DMS153 treated with DMSO at 0.1 percent for 48 hours (cell line): ENCODE data around the gene EPHB2.

Source experiments
- DNase-seq: peaks from one replicate; lab custom pipeline; 2025; ENCODE audit not compliant: unreplicated experiment; lab: John Stamatoyannopoulos, UW

EPHB2 gene

DNA sequence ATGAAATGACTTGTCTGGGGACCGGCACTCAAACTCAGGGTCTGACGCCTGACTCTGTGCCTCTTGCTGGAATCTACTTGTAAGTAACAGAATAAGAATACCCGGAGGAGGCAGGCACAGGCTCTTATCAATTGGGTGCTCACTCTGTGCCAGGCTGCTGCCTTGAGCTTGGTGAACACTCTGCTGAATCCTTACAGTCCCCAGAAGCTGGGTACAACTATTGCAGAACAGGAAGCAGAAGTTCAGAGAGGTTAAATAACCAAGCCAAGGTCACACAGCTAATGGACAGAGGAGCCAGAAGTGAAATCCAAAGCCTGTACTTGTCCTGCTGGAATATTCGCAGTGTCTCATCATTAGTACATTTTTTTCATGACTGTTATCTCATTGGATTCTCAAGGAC, 86.0 kb downstream of the EPHB2 start:
- DNase-seq = no peak

DNA sequence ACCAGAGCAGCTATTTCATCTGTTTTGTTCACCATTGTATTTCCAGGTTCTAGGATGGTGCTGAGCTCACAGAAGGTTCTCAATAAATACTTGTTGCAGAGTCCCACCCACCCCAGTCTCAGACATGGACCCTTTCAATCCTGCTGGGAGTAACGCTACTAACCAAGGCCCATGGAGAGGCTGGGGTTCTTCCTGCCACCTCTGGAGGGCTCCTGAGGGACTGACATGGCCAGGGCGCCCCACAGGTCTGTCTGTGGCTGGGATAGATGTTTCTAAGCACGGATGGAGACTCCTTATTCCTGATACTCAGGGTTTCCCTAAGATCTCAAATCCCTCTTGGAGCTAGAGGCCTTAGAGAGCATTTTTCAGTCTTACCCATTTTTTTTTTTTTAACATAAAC, 87.4 kb downstream of the EPHB2 start:
- no peak for DNase-seq

DNA sequence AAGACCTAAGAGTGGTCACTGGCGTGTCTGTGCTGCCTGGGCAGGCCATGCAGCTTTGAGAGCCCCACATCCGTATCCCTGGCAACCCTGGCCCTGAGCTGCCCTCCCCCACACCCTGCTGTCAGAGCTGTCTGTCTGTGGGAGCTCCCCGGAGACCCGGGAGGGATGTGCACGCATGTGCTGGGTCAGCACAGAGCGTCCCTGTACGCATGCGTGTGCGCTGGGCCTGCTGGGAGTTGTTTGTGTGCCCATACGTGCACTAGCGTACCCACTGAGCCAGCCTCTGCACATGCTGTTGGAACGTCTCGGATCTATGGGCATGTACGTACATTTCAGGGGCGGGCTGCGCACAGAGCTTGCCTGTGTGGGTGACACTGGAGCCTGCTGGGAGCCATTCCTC, 89.3 kb downstream of the EPHB2 start:
- no peak for DNase-seq

DNA sequence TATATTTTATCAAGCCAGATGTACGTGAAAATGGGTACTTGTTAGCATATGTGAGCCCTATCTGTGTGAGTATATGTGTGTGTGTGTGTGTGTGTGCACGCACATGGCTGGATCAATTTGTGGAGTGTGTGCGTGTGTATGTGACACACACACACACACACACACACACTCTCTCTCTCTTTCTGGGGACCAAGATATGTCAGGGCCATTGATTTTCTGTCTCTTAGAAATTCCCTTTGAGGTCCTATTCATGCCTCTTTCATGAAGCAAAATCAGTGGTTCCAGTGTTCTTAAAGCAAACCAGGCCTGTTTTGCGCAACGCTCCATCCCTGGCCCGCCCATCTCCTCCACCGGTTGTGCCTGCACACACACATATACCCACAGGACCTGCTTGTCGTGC, 90.0 kb downstream of the EPHB2 start:
- no peak for DNase-seq

DNA sequence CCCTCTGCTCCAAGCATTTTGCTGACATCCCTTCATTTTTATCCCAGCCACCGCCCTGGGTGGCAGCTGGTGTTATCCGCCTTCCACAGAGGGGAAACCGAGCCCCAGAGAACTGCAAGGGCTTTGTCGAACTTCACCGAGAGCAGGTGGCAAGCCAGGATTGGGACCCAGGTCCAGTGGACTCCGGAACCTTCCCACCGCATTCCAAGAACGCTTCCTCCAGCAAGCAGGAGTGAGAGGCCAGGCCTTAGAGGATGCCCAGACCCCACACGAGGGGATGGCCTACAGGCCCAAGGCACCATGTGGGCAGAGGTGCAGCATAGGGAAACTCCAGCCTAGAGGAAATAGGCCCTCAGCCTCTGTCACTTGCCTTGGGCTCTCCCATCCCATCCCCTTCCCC, 90.7 kb downstream of the EPHB2 start:
- DNase-seq = no peak

DNA sequence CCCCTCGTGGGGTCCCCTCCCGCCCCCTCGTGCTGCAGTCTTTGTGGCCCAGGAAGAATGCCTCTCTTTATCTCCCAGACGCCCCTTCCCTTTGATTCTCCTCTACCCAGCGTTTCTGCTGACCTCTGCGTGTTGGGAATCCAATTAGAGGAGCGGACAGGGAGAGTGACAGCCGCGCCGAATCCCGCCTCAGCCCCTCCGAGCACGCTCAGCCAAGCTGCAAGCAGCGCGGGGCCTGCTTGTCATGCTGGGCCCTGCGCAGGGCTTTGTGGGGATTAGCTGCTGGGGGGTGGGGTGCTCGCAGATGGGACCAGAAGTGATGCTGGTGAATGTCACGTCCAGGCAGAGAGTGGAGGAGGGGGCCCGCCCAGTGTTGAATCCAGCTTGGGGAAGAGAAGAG, 91.1 kb downstream of the EPHB2 start:
- DNase-seq = no peak

DNA sequence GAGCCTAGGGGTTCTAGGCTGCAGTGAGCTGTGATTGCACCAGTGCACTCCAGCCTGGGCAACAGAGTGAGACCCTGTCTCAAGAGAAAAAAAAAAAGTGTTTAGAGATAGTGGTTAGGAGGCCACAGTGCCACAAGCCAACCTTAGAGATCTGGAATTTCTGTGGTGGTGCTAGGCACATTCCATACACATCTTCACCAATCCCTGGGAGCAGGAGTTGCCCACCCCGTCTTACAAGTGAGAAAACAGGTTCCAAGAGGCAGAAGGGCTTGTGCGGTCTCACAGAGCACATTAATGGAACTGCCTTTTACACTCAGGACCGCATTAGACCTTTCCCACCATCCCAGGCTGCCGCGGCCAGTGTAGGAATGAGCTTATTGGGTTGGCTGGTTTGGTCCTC, 93.2 kb downstream of the EPHB2 start:
- no peak for DNase-seq

DNA sequence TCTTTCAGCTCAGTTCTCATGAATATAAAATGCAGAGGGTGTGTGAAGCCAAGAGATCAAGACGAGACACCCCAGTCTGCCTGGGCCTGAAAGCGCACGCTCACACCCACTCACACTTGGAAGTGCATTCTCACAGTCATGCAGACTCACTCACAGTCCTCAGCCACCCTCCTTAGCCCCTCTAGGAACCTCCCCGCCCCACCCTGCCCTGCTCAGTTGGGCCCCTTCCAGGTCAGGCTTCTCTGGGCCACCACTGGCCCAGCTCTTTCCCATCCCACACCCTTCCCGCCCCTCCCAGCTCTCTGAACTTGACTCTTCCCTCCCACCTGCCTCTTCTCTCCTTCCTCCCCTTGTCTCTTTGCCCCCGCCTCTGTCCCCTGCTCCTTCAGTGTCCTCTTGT, 93.8 kb downstream of the EPHB2 start:
- DNase-seq = no peak

DNA sequence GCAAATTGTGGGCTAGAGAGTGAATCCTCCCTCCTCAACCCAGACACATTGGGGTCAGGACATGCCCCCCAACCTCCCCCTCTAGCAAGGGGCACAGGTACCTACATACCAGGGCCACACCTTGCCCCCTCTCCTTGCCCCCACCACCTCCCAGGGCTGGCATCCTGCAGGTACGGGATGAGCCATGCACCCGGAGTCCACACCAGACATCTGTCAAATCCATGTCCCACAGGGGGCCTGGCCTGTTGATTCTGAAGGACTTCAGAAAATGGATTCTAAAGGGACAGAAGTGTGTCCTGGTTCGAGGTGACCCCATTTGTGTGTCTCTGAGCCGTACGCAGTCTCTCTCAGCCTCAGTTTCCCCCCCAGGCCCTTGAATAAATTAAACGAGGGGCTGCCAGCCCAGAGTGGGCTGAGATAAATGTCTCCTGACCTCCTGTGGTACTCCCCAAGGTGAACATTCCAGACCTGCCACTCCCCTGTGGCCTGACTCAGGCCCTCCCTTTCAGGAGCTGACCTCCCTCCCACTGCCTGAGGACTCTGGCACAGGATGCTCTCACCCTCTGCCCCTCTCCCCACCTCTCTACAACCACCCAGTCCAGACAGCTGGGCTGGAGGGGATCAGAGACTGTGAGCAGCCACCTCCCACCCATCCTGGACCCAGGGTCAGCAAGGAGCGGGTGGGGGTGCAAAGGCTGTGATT, 94.5 kb downstream of the EPHB2 start:
- no peak for DNase-seq

DNA sequence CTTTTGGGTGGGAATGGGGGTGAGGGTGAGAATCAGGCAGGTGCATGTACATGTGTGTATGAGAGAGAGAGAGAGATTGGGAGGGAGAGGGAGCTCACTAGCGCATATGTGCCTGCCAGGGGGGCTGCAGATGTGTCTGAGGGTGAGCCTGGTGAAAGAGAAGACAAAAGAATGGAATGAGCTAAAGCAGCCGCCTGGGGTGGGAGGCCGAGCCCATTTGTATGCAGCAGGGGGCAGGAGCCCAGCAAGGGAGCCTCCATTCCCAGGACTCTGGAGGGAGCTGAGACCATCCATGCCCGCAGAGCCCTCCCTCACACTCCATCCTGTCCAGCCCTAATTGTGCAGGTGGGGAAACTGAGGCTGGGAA, 95.0 kb downstream of the EPHB2 start:
- no peak for DNase-seq

DNA sequence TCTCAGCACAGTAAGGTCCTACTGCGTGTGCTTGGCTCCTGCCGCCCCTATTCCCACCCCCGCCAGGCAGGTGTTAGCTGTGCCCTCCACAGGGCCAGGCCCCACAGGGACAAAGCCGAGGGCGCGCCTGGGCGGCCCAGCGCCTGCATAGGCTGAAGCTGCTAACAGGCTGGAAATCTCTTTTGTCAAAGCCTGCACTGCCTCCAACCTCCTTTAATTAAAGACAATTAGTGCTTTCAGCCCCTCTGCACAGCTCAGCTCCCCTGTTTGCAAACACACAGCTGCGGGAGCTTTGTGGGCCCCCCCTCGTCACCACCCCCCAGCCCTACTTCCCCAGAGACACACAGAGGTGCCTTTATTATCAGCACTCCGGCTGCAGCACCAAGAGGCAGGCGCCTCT, 95.9 kb downstream of the EPHB2 start:
- no peak for DNase-seq

DNA sequence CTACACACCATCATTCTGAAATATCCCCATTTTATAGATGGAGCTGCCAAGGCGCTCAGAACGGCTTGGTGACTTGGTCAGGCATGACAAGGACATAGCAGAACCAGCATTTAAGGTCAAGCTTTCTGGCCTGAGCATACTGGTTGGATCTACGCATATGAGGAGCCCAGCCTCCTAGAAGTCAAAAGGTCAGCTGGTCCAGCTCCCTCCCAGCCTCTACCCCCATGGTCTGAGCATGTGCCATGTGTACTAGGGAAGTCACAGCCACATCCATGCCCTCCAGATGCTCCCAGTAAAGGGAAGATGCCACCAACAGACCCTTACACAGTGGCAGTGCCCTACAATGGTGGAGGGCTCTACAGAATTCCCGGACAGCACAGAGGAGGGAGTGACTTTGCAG, 96.7 kb downstream of the EPHB2 start:
- DNase-seq = no peak

DNA sequence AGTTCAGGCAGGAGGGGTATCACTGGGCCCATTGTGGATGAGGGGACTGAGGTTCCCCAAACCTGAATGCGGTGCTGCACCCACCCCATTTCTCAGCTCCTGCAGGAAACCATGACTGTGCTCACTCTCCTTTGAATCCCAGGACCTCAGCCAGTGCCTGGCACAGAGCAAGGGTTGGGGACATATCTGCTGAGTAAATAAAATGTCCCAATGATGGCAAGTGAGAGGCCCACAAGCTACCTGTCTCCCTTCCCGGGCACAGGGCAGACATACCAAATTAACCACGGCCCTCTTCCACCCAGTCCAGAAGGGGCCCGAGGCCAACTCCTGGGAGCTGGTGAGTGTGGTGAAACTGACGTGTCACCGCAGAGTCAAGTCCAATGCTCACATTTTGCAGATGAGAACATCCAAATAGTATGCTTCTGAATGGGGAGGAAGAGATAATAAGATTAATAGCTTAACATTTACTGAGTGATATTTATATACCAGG, 97.6 kb downstream of the EPHB2 start:
- no peak for DNase-seq

DNA sequence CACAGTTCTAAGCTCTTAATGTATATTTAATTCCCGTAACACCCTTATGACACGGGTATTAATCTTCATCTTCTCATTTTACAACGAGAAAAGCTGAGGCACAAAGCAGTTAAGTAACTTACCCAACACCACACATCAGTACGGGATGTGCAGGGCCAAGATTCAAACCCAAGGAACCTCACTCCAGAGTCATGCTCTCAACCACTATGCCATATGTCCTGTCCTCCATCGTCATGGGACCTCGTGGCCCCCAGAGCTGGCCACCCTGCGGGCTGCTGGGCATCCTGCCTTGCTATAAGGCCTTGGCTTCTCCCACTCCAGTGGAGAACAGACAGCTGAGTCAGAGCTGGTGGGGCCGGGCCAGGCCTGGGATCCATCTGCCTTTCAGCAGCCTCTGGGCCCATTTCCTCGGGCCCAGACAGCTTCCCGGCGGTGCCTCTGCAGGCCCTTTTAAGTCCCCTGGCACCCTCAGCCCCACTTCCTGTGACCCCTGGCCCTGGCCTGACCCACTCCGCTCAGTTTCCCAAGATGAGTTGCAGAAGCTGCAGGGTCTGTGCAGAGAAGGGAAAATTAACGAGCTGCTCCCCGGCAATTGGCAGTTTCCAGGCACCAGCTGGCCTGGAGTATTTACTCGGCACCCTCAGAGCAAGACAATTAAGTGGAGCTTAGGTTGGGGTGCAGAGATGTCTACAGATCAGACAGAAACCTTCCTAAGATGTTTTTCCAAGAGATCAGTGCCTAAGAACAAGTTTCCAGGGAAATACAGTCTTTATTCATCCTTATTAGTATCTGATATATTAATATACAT, 98.2 kb downstream of the EPHB2 start:
- DNase-seq = no peak

DNA sequence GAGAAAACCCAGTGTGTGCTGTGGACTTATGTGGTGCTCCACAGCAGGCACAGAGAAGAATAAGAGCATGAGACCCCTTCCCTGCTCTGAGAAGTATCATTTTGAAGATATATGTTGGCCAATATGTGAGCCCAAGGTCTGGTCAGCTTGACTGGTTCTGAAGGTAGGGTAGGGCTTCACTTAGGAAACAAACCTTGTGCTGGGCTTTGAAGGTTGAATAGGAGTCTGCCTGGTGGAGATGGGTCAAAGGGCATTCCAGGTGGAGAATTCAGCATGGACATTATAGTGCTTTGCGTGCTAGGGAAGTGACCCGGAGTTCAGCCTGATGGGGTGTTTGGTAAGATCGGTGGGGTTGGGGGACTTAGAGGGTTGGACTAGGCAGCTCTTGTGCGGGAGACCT, 99.1 kb downstream of the EPHB2 start:
- no peak for DNase-seq

DNA sequence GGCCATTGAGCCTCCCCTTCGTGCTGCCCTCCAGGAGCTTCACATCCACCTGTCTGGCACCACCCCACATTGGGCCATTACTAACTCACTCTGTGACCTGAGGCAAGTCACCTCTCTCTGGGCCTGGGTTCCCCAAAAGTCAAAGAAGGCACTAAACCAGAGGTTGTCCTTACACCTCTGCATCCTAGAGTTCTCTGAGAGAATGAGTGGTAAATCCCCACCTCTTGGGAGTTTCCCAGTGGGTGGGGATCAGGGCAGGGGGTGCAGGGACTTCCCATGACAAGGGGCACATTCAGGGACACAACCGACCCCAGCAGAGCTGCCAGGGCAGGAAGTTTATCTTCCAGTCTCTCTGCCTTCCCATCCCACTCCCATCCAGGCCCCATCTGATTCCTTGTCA, 99.7 kb downstream of the EPHB2 start:
- no peak for DNase-seq

DNA sequence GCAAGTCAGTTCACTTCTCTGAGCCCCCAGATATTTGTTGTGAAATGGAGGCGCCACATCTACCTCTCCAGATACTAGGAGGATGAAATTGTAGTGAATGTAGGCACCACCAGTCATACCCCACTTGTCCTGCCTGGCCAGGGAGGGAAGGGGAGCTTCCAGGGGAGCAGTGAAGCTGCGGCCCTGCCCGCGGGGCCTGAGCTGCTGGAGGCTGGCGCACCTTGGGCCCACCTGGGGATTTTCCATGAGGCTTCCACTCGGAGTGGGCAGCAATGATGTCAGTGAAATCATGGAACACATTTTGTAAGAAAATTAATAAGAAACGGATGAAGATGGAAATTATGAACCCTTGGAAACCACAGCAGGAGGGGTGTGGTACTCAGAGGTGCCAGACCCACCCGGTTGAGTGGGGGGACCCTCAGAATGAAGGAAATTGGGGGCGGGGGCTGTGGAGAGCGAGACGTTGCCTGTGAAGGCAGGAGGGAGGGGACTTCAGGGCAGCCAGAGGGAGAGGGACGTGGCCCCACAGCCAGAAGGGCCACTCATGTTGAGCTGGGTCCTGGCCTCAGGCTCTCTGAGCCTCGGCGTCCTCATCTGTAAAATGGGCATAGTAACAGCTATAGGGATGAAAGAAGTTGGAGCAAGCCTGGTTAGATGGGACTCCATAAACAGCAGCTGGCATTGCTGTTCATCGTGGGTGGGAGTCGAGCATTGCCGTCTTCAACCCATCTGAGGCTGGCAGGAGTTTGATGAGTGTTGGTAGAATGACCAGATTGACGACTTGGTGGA, 101.6 kb downstream of the EPHB2 start:
- DNase-seq = no peak

DNA sequence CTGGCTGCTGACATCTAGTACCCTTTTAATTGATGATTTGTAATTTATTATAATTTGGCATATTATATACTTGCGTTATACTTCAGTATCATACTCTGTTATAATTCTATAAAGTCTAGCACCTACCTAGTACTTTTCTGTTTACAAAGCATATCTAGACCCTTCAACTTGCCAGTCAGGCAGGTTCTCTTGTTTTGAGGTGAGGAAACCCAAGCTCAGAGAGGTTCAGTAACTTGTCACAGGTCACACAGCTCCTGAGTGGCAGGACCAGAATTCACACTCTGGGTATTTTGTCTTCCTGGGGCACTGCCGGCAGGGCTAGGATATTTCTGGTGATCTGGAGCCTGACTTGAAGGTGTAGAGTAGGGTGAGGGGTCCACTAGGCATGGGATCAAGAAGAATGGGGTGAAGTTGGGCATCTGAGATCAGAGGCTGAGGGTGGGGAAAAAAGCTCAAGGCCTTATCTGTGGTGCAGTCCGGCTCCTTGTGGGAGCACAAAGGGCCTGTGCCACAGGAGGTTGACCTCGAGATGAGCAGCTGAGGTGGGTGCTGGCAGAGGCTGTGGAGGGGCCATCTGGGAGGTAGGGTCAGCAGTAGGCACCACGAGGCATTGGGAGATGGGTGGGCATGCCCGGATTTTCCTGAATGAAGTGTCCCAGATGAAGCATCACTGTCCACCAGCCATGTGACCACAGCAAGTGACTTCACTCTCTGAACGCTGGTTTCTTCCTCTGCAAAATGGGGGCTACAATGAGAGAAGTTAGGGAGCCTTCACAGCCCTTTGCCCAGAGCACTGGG, 102.6 kb downstream of the EPHB2 start:
- no peak for DNase-seq

DNA sequence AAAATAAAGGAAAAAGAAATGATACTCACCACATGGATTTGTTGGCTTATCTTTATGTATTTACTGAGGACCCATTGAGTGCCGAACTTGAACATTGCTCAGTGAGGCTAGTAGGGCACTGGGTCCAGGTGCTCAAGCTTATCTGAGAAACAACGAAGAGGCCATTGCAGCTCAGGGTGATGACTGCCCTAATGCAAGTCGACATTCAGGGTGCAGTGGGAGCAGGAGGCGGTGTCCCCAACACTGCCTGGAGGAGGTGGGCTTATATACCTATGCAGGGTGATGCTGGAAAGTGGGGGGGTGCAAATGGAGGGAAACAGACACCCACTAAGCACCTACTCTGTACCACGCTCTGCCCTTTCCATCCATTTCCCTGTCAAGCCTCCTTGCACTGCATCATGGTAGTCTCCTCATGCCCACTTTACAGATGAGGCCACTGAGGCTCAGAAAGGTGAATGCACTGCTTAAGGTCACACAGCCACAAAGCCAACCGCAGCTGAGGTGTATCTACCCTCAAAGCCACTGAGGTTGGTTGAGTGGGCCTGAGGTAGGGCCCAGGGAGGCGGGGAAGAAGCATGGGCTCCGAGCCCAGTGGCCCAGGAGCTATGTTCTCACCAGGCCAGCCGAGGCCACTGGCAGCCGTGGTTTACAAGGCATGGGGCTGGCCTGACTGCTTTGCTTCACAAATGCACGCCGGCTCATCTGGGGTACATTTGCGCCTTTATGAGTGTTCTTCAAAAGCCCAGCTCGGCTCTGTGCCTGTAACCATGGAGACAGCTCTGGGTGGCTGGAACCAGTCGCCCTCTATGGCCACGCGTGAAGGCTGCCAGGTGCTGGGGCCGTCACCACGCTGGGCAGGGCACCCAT, 103.8 kb downstream of the EPHB2 start:
- DNase-seq = peak; percentile 5

DNA sequence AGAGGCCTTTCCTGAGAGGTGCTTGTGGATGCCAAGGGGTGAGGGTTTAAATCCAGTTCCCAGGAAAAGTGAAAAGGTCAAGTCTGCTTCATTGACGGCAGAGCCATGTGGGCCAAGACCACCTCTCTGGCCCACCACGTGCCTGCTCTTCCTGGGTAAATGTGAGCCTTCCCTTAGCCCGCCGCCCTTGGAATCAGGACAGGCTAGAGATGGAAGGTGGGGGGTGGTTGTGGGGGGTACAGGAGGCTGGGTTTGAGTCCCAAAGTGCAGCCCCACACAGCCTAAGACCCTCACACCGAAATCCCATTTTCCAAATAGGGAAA, 104.4 kb downstream of the EPHB2 start:
- DNase-seq = no peak
